GM04503 (cell line): Measurements from ENCODE around the gene KIF12.
"Not testable (repeated sequence)": the region's sequence is repeated elsewhere in the genome, so short reads cannot be mapped to it uniquely, and the experiment has no call there.

Experiments
- DNase-seq: peaks from one replicate; pipeline ENCODE4 v3.0.0-alpha.2; 2012; ENCODE audit warnings: low read depth

The KIF12 gene

GRCh38 chr9:114098936-114099668 is at the start of gene KIF12:
Gene KIF12 (minus strand): TSS chr9:114099292. CDS start chr9:114099276, 16 bp downstream.
- no peak for DNase-seq

GRCh38 chr9:114146735-114147134 is 47.6 kb upstream of the KIF12 start:
- no peak for DNase-seq

DNA sequence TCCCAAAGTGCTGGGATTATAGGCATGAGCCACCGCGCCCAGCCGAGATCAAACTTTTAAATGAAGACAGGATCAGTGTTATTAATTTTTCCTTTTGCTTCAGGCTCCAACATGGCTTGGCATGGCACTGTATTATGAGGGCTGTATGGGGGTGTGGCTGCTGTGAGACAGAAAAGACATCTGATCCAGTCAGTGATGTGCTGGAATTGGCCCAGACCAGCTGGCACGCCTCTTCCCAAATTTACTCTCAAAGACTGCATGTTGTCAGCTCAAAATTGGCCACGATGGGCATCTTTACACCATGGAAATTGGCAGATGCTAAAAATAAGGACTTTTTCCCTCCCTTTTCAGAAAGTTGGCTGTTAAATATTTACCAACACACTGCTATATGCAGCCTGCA is 44.1 kb upstream of the KIF12 start:
- no peak for DNase-seq

DNA sequence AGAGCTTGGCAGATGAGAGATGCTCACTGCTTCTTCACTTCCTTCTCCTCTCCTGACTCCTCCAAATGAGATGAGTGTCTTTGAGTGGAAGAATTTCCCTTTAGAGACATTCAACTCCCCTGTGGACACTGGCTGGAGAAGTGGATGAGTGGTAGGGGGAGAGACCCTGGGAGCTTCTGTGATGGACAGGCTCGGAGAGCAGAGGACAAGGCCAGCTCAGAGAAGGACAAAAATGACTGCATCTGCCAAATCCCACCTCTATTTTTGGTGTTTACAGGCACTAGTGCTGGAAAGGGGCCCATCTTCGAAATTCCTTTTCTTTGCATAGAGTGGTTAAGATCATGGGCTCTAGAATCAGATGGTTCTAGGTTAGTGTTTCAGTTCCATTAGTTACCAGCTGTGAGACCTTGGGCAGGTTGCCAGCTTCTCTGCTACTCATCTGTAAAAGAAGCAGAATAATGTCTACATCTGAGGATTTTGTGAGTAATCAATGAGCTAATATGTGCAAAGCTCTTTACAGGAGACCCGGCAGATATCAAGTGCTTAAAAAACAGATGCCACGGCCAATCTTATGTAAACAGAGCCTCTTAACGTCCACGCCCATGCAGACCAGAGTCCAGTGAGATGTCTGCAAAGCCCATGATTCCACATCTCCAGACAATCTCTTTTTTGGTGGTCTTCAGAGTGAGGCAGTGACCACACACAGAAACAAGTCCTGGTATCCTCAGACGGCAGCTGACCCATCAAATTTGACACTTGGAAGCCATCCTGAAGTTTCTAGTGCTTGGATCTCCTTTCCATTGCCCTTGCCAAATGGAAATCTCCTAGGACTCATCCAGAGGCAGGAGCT is 42.7 kb upstream of the KIF12 start:
- DNase-seq = no peak

DNA sequence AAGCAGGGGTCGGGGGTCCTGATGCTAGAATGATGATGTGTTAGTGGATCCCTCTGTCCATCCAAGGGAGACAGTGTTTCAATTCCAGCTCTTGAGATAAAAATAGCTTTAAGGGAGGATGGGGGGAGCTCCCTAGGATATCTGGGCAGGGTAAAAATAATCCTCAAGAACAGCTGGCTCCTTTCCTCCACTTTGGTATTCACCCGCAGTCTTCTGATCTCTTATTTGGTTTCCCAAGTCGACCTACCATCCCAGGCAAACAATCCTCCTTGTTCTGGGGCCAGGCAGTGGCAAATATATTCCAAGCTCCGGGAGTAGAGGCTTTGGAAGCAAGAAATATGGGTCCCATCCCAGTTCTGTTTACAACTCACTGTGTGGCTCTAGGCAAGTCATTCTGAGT is 41.8 kb upstream of the KIF12 start:
- DNase-seq = no peak

GRCh38 chr9:114140401-114140800 is 41.3 kb upstream of the KIF12 start:
- DNase-seq = no peak

- DNase-seq = no peak
These were observed 40.0 kb upstream of the KIF12 start for GRCh38 chr9:114139071-114139470.

- no peak for DNase-seq
These were observed 39.5 kb upstream of the KIF12 start for GRCh38 chr9:114138552-114138971.

- DNase-seq = no peak
These were observed 38.7 kb upstream of the KIF12 start for GRCh38 chr9:114137831-114138230.

DNA sequence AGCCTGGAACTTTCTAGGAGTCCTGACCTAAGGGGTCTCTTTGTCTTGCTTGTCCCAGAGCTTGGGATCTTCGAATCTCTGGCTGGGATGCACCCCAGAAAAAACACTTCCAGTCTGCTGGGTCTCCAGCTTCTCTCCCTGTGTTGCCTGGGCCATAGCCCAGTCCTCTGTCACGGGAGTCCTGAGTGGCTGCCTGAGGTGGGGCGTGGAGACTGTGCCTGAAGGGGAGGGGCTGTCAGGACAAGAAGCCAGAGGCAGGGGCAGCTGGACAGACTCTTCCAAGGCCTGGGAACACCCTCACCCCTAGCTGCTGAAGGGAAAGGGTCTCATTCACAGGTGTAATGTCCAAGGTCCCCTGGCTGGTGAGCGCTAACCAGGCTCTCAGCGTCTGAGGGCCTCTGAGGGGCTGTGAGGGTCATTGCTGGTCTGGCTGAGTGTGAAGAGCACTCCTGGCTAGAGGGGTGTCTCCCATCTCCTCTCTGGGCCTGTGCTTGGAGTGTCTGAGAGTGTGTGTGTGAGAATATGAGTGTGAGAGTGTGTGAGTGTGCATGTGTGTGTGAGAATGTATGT is 35.8 kb upstream of the KIF12 start:
- no peak for DNase-seq

DNA sequence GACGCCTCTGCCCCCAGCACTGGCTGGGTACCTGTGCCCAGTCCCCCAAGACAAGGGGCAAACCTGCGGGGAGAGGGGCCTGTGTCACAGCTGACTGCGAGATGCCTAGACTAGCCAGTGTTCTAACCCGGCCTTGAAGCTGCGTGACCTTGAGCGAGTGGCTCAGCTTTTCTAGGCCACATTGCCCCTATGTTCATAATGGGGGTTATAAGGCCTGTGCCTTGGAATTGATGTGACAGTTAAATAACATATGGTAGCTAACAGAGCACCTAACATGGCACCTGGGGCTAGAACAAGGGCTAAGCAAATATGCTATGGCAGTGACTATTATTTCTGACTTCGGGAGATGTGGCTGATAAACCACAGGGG is 33.4 kb upstream of the KIF12 start:
- DNase-seq = no peak

GRCh38 chr9:114131808-114132549 is 32.9 kb upstream of the KIF12 start:
- no peak for DNase-seq

GRCh38 chr9:114130624-114131277 is 31.7 kb upstream of the KIF12 start:
- no peak for DNase-seq

GRCh38 chr9:114130141-114130540 is 31.0 kb upstream of the KIF12 start:
- no peak for DNase-seq

- not testable (repeated sequence) for DNase-seq
These were observed 29.7 kb upstream of the KIF12 start for GRCh38 chr9:114128759-114129158.

GRCh38 chr9:114126247-114127060 is 27.4 kb upstream of the KIF12 start:
- DNase-seq = no peak

DNA sequence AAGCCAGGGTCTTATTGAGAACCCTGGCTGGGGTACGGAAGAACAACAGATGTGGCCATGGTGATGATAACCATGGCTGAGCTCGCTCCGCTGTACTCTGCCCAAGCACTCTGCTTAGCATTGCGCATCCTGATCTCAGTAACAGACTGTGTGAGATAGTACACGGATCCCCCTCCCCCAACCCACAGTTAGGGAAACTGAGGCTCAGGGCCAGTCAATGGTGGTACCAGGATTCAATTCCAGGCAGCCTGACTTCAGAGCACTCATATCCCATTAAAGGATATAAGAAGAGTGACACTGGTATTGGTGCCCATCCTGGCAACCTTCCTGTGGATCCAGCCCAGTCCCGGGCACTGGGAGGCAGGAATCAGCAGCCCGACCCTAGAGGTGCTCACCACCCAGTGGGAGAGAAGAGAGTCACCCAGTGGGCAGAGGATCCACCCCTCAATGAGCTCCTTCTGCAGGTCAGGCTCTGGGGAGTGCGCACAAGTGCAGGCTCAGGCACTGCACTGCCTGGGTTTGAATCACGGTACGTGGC is 26.5 kb upstream of the KIF12 start:
- no peak for DNase-seq

GRCh38 chr9:114124666-114125475 is 25.8 kb upstream of the KIF12 start:
- DNase-seq = no peak

GRCh38 chr9:114124138-114124537 is 25.0 kb upstream of the KIF12 start:
- no peak for DNase-seq
